CD4-positive, alpha-beta T cell (primary cell): ENCODE results near the gene AHCYL2. TPM values are rescaled to one million over a fixed set of nuclear protein-coding genes. Genes with fewer than 3 reads are reported as not detected.

ENCODE experiments used
- ATAC-seq: fragments of 200-7000 bp; cut with Tn5 transposase; one replicate; pipeline ENCODE4 v1.10.0; 2022; ENCODE audit warnings: mild to moderate bottlenecking; ENCODE audit not compliant: poor library complexity
- CTCF ChIA-PET: fragments of 350-600 bp; sonication (Branson Sonifier 250); formaldehyde crosslinking; loops from one replicate; lab custom pipeline; 2021; ENCODE audit warnings: antibody characterized with exemption, inconsistent platforms; lab: Charles Lee
- POLR2A ChIA-PET: fragments of 350-600 bp; sonication (Branson Sonifier 250); formaldehyde crosslinking; loops from one replicate; lab custom pipeline; 2021; ENCODE audit warnings: antibody characterized with exemption, inconsistent platforms; lab: Charles Lee
- DNase-seq, 14 experiments: peaks; one replicate each; pipeline ENCODE4 v3.0.0-alpha.2; 2013 to 2020; ENCODE audit warnings: mixed read lengths in 2 of 14
- H3K27ac ChIP-seq, 2 donors: one replicate each; pipeline versions ENCODE4 v1.5.1 to v1.7.0; 2013; ENCODE audit warnings: low read length in 2 of 2, low read depth in 1 of 2, mild to moderate bottlenecking in 1 of 2
- H3K27me3 ChIP-seq, 2 experiments: 1 replicate in 1 of 2; 2 replicates in 1 of 2; pipeline versions ENCODE4 v1.6.1 to v1.7.0; 2013; ENCODE audit warnings: low read length in 2 of 2, control low read depth in 1 of 2, mild to moderate bottlenecking in 1 of 2, moderate library complexity in 1 of 2; ENCODE audit not compliant: insufficient read depth in 2 of 2, control insufficient read depth in 1 of 2
- H3K36me3 ChIP-seq: one replicate; pipeline ENCODE4 v1.6.1; 2013; ENCODE audit warnings: low read length, control low read depth; ENCODE audit not compliant: insufficient read depth
- H3K4me1 ChIP-seq: one replicate; pipeline ENCODE4 v1.6.1; 2013; ENCODE audit warnings: low read length, control low read depth; ENCODE audit not compliant: insufficient read depth
- H3K4me3 ChIP-seq: one replicate; pipeline ENCODE4 v1.5.1; 2013; ENCODE audit warnings: mild to moderate bottlenecking, low read length, moderate library complexity
- H3K9me3 ChIP-seq, 2 experiments: 1 replicate in 1 of 2; 2 replicates in 1 of 2; pipeline versions ENCODE4 v1.6.1 to v1.7.0; 2013; ENCODE audit warnings: low read length in 2 of 2, mild to moderate bottlenecking in 2 of 2, control low read depth in 1 of 2, moderate library complexity in 1 of 2; ENCODE audit not compliant: control insufficient read depth in 1 of 2, insufficient read depth in 1 of 2
- H3K27ac Mint-ChIP-seq: one replicate; pipeline ENCODE4 v1.8.0; 2020; ENCODE audit warnings: mixed read lengths
- H3K27me3 Mint-ChIP-seq: one replicate; pipeline ENCODE4 v1.8.0; 2021; ENCODE audit warnings: mixed read lengths
- H3K36me3 Mint-ChIP-seq: one replicate; pipeline ENCODE4 v1.8.0; 2021; ENCODE audit warnings: low read depth, mixed read lengths
- H3K4me1 Mint-ChIP-seq: one replicate; pipeline ENCODE4 v1.8.0; 2021; ENCODE audit warnings: low read depth, mixed read lengths
- H3K4me3 Mint-ChIP-seq: one replicate; pipeline ENCODE4 v1.8.0; 2020; ENCODE audit warnings: mild to moderate bottlenecking, mixed read lengths
- H3K9me3 Mint-ChIP-seq: one replicate; pipeline ENCODE4 v1.8.0; 2020; ENCODE audit warnings: mixed read lengths
- CTCF ChIP-seq: fragments of 200-600 bp; IDR thresholded peaks from one replicate; pipeline ENCODE4 v1.8.0; 2022; ENCODE audit warnings: antibody characterized with exemption, mild to moderate bottlenecking
- intact Hi-C, 2 experiments: fragments of 100-400 bp; cut with DNase I in 1 of 2; cut with micrococcal nuclease in 1 of 2; formaldehyde crosslinking; loops; one replicate each; pipeline versions ENCODE4 v1.15.1 to v1.9.0; 2023 to 2025; cut with DNase I, micrococcal nuclease
- total RNA-seq, 174 experiments: library from RNA in 2 of 174; stranded (reverse) in 2 of 174; gene quantifications; one replicate each; pipeline ENCODE4 v1.2.3 and lab custom pipeline; 2021 to 2026

The AHCYL2 gene
- total RNA-seq, 2 experiments from 2014 or later, result 5.8 to 6.0 TPM

DNA sequence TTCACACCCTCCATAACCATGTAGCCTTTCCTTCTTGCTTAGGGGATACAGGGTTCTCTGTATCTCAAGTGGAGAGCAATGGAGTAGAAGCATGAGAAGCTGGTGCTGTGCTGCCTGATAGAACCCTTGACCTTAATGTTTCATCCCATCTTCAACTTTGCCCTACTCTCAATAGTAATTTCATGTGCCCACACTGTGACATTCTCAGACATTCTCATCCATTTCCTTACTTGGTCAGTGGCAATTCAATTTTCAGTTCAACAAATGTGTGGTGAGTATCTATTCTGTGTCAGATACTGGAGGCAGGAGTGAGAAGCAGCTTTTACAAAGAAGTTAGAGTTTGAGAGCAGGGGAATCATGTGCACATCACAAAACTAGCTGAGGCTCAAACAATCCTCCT lies 225.5 kb downstream of the AHCYL2 start:
- H3K27ac Mint-ChIP-seq, result no peak overlapping the region
- no peak overlapping the region for H3K4me3 Mint-ChIP-seq
- Histone ChIP-seq H3K27me3 (no peaks in the 10 kb centered on the region), H3K36me3 (no peaks in the 10 kb centered on the region), H3K27ac (no peak overlapping the region), H3K4me1 (no peaks in the 10 kb centered on the region), H3K4me3 (no peak overlapping the region), H3K9me3 (peaks cover 0 to 9% of the 10 kb centered on the region in 2 experiments)
- no peak for TF ChIP-seq CTCF
- ChIA-PET CTCF (no interaction called here), POLR2A (no interaction called here)
- DNase-seq, result no peak
- no peaks in the 10 kb centered on the region for H3K4me1 Mint-ChIP-seq
- ATAC-seq, result no peak
- H3K36me3 Mint-ChIP-seq, result no peaks in the 10 kb centered on the region
- intact Hi-C loops, result no loop called here
- peaks cover 5% of the 10 kb centered on the region for H3K9me3 Mint-ChIP-seq
- no peaks in the 10 kb centered on the region for H3K27me3 Mint-ChIP-seq

GRCh38 chr7:129452589-129453231 lies 227.9 kb downstream of the AHCYL2 start:
- CTCF ChIA-PET, result no interaction called here
- DNase-seq (no peak), ATAC-seq (no peak)
- H3K9me3 ChIP-seq, result peaks cover 0 to 9% of the 10 kb centered on the region in 2 experiments
- H3K4me3 Mint-ChIP-seq, result no peak overlapping the region
- H3K27ac Mint-ChIP-seq, result no peak overlapping the region
- H3K27me3 Mint-ChIP-seq, result no peaks in the 10 kb centered on the region
- no peak overlapping the region for H3K4me3 ChIP-seq
- POLR2A ChIA-PET, result no interaction called here
- no peaks in the 10 kb centered on the region for H3K4me1 ChIP-seq
- no peaks in the 10 kb centered on the region for H3K27me3 ChIP-seq
- no peaks in the 10 kb centered on the region for H3K36me3 Mint-ChIP-seq
- TF ChIP-seq CTCF, result no peak
- H3K36me3 ChIP-seq, result no peaks in the 10 kb centered on the region
- intact Hi-C loops, result no loop called here
- peaks cover 5% of the 10 kb centered on the region for H3K9me3 Mint-ChIP-seq
- H3K4me1 Mint-ChIP-seq, result no peaks in the 10 kb centered on the region
- no peak overlapping the region for H3K27ac ChIP-seq

- Histone ChIP-seq H3K27ac (no peak overlapping the region), H3K27me3 (no peaks in the 10 kb centered on the region), H3K9me3 (peaks cover 0 to 6% of the 10 kb centered on the region in 2 experiments), H3K4me1 (no peaks in the 10 kb centered on the region), H3K4me3 (no peak overlapping the region), H3K36me3 (no peaks in the 10 kb centered on the region)
- H3K4me1 Mint-ChIP-seq, result no peaks in the 10 kb centered on the region
- no peak overlapping the region for H3K4me3 Mint-ChIP-seq
- no peak for TF ChIP-seq CTCF
- intact Hi-C loops, result no loop called here
- ATAC-seq (no peak), DNase-seq (no peak)
- POLR2A ChIA-PET, result no interaction called here
- H3K36me3 Mint-ChIP-seq, result no peaks in the 10 kb centered on the region
- H3K27ac Mint-ChIP-seq, result no peak overlapping the region
- H3K27me3 Mint-ChIP-seq, result no peaks in the 10 kb centered on the region
- H3K9me3 Mint-ChIP-seq, result peaks cover 5% of the 10 kb centered on the region
- CTCF ChIA-PET, result no interaction called here
Measured at GRCh38 chr7:129453510-129454248, 228.8 kb downstream of the AHCYL2 start.
